Prostate gland (tissue), 2 donors: ENCODE data around the gene XXYLT1.

Source experiments
- CTCF ChIP-seq, 4 experiments: fragments of 200-600 bp in 2 of 4; fragments of 450-650 bp in 2 of 4; sonication (generic) in 2 of 4; IDR thresholded peaks; 1 replicate in 3 of 4; 2 replicates in 1 of 4; pipeline ENCODE4 v1.5.1; 2016 to 2019; ENCODE audit warnings: antibody characterized with exemption in 4 of 4, mild to moderate bottlenecking in 2 of 4, moderate library complexity in 2 of 4
- POLR2A ChIP-seq: fragments of 450-650 bp; IDR thresholded peaks from one replicate; pipeline ENCODE4 v1.6.1; 2016; ENCODE audit warnings: antibody characterized with exemption, mild to moderate bottlenecking
- POLR2AphosphoS5 ChIP-seq: sonication (generic); formaldehyde crosslinking; IDR thresholded peaks from one replicate; pipeline ENCODE4 v1.6.1; 2017; ENCODE audit warnings: antibody characterized with exemption

- TF ChIP-seq CTCF (IDR thresholded peaks at IDR 0.05) (peak in 1 of 4 experiments; percentile 23), POLR2A (no peak), POLR2AphosphoS5 (peak; percentile 87)
Observed at GRCh38 chr3:195150181-195151118, 120.5 kb downstream of the XXYLT1 start.
